DND-41 (cell line): ENCODE data around the gene CERK.

ENCODE experiments used
- ATAC-seq: fragments of 200-7000 bp; cut with Tn5 transposase; 3 replicates; pipeline ENCODE4 v1.9.1; 2021; ENCODE audit warnings: low read depth; ENCODE audit not compliant: insufficient read depth
- DNase-seq: peaks from one replicate; pipeline ENCODE4 v3.0.0-alpha.2; 2020
- H2AFZ ChIP-seq: 2 replicates; pipeline ENCODE4 v1.6.0; 2012; ENCODE audit warnings: low read depth, low read length
- H3K27ac ChIP-seq: 2 replicates; pipeline ENCODE4 v1.5.1; 2012; ENCODE audit warnings: low read length, inconsistent platforms
- H3K27me3 ChIP-seq: fragments of 200-600 bp; sonication (generic); 2 replicates; pipeline ENCODE4 v1.6.0; 2012; ENCODE audit warnings: low read length, mild to moderate bottlenecking, inconsistent platforms; ENCODE audit not compliant: insufficient read depth, poor library complexity
- H3K36me3 ChIP-seq: 2 replicates; pipeline ENCODE4 v1.5.1; 2012; ENCODE audit warnings: low read length, inconsistent platforms; ENCODE audit not compliant: insufficient read depth
- H3K4me1 ChIP-seq: 2 replicates; pipeline ENCODE4 v1.5.1; 2012; ENCODE audit warnings: mild to moderate bottlenecking, low read length; ENCODE audit not compliant: insufficient read depth
- H3K4me2 ChIP-seq: 2 replicates; pipeline ENCODE4 v1.6.0; 2012; ENCODE audit warnings: mild to moderate bottlenecking, moderate library complexity, low read length, inconsistent platforms; ENCODE audit not compliant: insufficient read depth
- H3K4me3 ChIP-seq, 2 experiments: fragments of 200-600 bp in 1 of 2; shearing (Covaris generic) in 1 of 2; 2 replicates each; pipeline ENCODE4 v1.5.1; 2012 to 2016; ENCODE audit warnings: inconsistent platforms in 2 of 2, low read length in 2 of 2, mild to moderate bottlenecking in 2 of 2, low read depth in 1 of 2, moderate library complexity in 1 of 2
- H3K79me2 ChIP-seq: 2 replicates; pipeline ENCODE4 v1.6.0; 2012; ENCODE audit warnings: low read length, inconsistent platforms; ENCODE audit not compliant: insufficient read depth
- H3K9ac ChIP-seq: 2 replicates; pipeline ENCODE4 v1.6.0; 2012; ENCODE audit warnings: low read depth, mild to moderate bottlenecking, inconsistent platforms, low read length, moderate library complexity
- H3K9me3 ChIP-seq: 2 replicates; pipeline ENCODE4 v1.5.1; 2012; ENCODE audit warnings: low read length, moderate library complexity, mild to moderate bottlenecking, inconsistent platforms; ENCODE audit not compliant: insufficient read depth, severe bottlenecking
- H4K20me1 ChIP-seq: 2 replicates; pipeline ENCODE4 v1.6.0; 2012; ENCODE audit warnings: low read length; ENCODE audit not compliant: insufficient read depth
- EZH2 ChIP-seq: IDR thresholded peaks from 3 replicates; pipeline ENCODE4 v1.6.1; 2012; ENCODE audit warnings: borderline replicate concordance, low read depth, mild to moderate bottlenecking, moderate library complexity, low read length, inconsistent platforms; ENCODE audit not compliant: severe bottlenecking
- TF ChIP-seq, protein P1 (sequence below): IDR thresholded peaks from 2 replicates; pipeline ENCODE4 v1.5.1; 2012; ENCODE audit warnings: borderline replicate concordance, low read length, moderate library complexity, mild to moderate bottlenecking; ENCODE audit not compliant: poor library complexity, severe bottlenecking; ENCODE audit errors: extremely low read depth

The CERK gene

GRCh38 chr22:46723882-46724281 is 14.2 kb downstream of the CERK start:
- Histone ChIP-seq H3K4me1 (no peaks in the 10 kb centered on the region), H3K79me2 (peaks cover 71% of the 10 kb centered on the region), H3K4me3 (no peak overlapping the region), H3K9ac (no peak overlapping the region), H3K36me3 (peaks cover 76% of the 10 kb centered on the region), H3K27me3 (no peaks in the 10 kb centered on the region), H4K20me1 (peaks cover 63% of the 10 kb centered on the region), H3K27ac (no peak overlapping the region), H2AFZ (no peak overlapping the region), H3K9me3 (no peaks in the 10 kb centered on the region), H3K4me2 (no peak overlapping the region)
- ATAC-seq: no peak
- TF ChIP-seq, protein P1, sequence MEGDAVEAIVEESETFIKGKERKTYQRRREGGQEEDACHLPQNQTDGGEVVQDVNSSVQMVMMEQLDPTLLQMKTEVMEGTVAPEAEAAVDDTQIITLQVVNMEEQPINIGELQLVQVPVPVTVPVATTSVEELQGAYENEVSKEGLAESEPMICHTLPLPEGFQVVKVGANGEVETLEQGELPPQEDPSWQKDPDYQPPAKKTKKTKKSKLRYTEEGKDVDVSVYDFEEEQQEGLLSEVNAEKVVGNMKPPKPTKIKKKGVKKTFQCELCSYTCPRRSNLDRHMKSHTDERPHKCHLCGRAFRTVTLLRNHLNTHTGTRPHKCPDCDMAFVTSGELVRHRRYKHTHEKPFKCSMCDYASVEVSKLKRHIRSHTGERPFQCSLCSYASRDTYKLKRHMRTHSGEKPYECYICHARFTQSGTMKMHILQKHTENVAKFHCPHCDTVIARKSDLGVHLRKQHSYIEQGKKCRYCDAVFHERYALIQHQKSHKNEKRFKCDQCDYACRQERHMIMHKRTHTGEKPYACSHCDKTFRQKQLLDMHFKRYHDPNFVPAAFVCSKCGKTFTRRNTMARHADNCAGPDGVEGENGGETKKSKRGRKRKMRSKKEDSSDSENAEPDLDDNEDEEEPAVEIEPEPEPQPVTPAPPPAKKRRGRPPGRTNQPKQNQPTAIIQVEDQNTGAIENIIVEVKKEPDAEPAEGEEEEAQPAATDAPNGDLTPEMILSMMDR: no peak
- TF ChIP-seq EZH2: no peak
- no peak for DNase-seq

DNA sequence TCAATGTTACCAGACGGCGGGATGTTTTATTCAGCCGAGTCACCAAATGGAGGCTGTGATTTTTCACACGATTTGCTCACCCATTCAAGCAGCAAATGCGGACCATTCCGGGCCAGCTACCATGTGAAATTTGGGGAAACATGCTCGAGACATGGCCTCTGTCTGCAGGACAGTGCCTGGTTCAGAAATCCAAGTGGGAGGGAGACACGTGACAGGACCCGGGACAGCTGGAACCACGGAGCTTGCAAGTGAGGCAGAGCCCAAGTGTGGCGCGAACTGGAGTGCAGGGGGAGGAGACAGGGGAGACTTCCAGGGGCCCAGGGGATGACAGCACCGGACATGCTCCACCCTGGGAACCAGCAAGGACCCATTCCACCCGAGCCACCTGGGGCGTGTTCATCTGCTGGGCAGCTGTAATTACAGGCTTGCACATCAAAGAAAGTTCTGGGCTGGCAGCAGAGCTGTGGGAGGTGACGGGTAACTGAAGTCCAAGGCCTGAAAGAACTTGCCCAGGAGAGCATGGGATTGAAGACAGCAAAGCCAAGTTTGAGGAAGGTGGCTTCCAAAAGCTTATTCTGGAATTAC is 16.5 kb downstream of the CERK start:
- peaks cover 41% of the 10 kb centered on the region for H4K20me1 ChIP-seq

DNA sequence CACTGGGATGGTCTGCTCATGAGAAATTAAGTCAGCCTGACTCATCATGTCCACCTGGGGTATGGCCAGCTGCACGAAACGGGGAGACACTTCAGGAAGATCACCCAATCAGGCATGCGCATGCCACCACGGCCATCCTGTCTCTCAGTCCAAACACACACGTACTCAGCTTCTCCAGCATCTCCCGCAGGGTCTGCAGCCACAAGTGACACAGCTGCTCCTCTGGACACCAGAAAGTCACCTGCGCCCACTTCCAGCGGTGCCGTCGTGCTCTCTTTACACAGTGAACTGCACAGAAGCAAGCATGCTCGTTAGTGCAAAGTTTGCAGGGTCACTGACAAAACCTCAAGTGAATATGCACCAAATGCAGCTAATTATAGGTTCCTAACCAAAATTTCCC is 18.1 kb downstream of the CERK start:
- Histone ChIP-seq H4K20me1 (peaks cover 24% of the 10 kb centered on the region), H3K9ac (no peak overlapping the region), H3K9me3 (no peaks in the 10 kb centered on the region), H3K4me3 (no peak overlapping the region), H3K27ac (no peak overlapping the region), H3K36me3 (peaks cover 73% of the 10 kb centered on the region), H3K4me2 (no peak overlapping the region), H3K4me1 (no peaks in the 10 kb centered on the region), H3K27me3 (no peaks in the 10 kb centered on the region), H3K79me2 (peaks cover 36% of the 10 kb centered on the region), H2AFZ (no peak overlapping the region)
- no peak for ATAC-seq
- DNase-seq: no peak
- TF ChIP-seq EZH2: no peak
- TF ChIP-seq, protein P1: no peak

More for the DNA sequence above, 16.5 kb downstream of the CERK start:
- Histone ChIP-seq H2AFZ (no peak overlapping the region), H3K27me3 (no peaks in the 10 kb centered on the region), H3K79me2 (peaks cover 50% of the 10 kb centered on the region), H3K4me3 (no peak overlapping the region), H3K4me2 (no peak overlapping the region), H3K36me3 (peaks cover 76% of the 10 kb centered on the region), H3K9me3 (no peaks in the 10 kb centered on the region), H3K27ac (peak overlapping the region; percentile 10; the same call in 1 of the 2 replicates), H3K9ac (no peak overlapping the region), H3K4me1 (no peaks in the 10 kb centered on the region)
- no peak for TF ChIP-seq EZH2
- TF ChIP-seq, protein P1: no peak
- DNase-seq (no peak), ATAC-seq (no peak)

DNA sequence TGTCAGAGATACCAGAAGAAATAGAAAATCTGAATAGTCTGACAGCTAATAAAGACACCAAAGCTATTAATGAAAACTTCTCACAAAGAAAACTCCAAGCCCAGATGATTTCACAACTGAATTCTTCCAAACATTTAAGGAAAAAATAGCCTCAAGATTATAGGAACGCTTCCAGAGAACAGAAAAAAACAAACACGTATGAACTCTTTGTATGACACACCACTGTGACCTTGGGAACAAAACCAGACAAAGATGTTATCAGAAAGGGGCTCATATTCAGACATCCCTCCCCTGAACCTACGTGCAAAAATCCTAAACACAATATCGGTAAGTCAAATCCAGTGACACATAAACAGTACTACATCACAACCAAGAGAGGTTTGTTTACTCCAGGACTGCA is 23.5 kb downstream of the CERK start:
- Histone ChIP-seq H2AFZ (no peak overlapping the region), H3K36me3 (peaks cover 85% of the 10 kb centered on the region)

More for the DNA sequence above, 23.5 kb downstream of the CERK start:
- H3K4me3 ChIP-seq: no peak overlapping the region
- no peaks in the 10 kb centered on the region for H3K27me3 ChIP-seq
- H3K4me2 ChIP-seq: no peak overlapping the region
- H3K9me3 ChIP-seq: no peaks in the 10 kb centered on the region
- H3K79me2 ChIP-seq: peaks cover 4% of the 10 kb centered on the region; the same call in 1 of the 2 replicates
- TF ChIP-seq EZH2: no peak
- TF ChIP-seq, protein P1: no peak
- no peaks in the 10 kb centered on the region for H3K4me1 ChIP-seq
- no peaks in the 10 kb centered on the region for H4K20me1 ChIP-seq
- H3K9ac ChIP-seq: no peak overlapping the region
- H3K27ac ChIP-seq: no peak overlapping the region
- DNase-seq: no peak
- no peak for ATAC-seq
